ENCODE measurements around the gene KCNH2.

The KCNH2 gene

DNA sequence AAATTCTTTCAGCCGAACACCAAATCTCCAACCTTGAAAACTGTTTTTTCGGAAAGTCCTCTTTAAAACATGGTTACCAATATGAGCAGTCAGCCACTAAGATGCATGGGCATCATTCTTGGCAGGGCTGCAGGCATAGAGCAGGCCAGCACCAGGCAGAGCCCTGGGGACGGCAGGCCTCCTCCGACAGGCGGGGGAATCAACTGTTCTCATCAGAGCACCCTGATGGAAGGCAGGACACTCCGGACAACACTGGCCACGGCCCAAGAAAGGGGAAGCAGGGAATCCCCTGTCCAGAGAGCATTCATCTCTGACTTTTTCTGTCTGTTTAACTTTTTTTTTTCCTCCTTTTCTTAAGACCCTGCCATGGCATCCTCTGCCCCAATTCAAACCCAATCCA lies 11.3 kb upstream of the KCNH2 start:
- TF ChIP-seq, protein P1, sequence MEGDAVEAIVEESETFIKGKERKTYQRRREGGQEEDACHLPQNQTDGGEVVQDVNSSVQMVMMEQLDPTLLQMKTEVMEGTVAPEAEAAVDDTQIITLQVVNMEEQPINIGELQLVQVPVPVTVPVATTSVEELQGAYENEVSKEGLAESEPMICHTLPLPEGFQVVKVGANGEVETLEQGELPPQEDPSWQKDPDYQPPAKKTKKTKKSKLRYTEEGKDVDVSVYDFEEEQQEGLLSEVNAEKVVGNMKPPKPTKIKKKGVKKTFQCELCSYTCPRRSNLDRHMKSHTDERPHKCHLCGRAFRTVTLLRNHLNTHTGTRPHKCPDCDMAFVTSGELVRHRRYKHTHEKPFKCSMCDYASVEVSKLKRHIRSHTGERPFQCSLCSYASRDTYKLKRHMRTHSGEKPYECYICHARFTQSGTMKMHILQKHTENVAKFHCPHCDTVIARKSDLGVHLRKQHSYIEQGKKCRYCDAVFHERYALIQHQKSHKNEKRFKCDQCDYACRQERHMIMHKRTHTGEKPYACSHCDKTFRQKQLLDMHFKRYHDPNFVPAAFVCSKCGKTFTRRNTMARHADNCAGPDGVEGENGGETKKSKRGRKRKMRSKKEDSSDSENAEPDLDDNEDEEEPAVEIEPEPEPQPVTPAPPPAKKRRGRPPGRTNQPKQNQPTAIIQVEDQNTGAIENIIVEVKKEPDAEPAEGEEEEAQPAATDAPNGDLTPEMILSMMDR (IDR thresholded peaks at IDR 0.05) = no peak
- Mint-ChIP-seq H3K4me1 (peaks cover 57% of the 10 kb centered on the region), H3K4me3 (no peak overlapping the region), H3K9me3 (peaks cover 11% of the 10 kb centered on the region), H3K36me3 (ENCODE audit: low read depth) (no peaks in the 10 kb centered on the region), H3K27ac (no peak overlapping the region), H3K27me3 (ENCODE audit: low read depth, poor library complexity) (peaks cover 27% of the 10 kb centered on the region)
- DNase-seq = no peak

DNA sequence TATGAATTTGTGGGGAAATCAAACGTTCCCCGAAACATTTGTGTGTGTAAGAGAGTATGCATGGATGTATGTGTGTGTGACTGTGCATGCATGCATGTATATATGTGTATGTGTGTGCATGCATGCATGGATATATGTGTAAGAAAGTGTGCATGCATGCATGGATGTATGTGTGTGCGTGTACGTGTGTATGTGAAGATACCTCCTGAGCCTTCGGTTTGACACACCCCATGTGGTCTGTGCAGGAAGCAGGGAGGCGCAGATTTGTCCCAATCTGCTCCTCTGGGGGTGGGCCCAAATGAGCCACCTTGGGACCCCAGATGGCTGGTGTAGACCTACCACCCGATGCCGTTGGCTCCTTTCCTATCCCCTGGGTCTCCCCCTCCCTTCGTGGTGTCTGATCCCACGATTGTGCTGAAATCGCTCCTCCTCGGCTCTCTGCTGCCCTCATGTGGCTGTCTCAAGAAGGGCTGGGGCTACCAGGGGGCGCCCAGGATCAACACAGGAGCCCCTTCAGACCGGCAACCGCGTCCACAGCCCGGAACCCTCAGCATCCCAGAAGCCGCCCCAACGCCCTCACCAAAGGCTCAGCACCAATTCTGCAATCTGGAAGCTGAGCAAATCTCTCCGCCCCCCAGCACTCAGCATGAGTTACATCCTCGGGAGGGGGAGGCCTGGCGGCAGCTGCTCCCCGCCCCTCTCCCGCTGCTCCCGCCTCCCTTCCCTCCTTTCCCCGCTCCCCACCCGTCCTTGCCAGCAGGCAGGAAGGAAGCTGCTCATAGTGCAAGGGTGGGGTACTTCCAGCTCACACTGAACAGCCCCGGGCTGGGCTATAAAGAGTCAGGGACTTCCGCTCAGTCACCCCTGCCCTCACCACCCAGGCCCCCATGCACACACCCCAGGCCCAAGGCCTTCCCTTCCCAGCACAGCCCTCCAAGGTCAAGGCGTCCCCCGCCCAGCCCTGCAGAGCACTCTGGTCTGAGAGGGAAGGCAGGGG lies 10.4 kb upstream of the KCNH2 start:
- Mint-ChIP-seq H3K27me3 (ENCODE audit: low read depth, poor library complexity) (peaks cover 34% of the 10 kb centered on the region), H3K4me1 (peaks cover 49% of the 10 kb centered on the region), H3K4me3 (peak overlapping the region; percentile 70), H3K36me3 (ENCODE audit: low read depth) (no peaks in the 10 kb centered on the region), H3K27ac (peak overlapping the region; percentile 19), H3K9me3 (peaks cover 11% of the 10 kb centered on the region)
- TF ChIP-seq, protein P1 (IDR thresholded peaks at IDR 0.05) = peak; percentile 91
- DNase-seq = peak; percentile 91

DNA sequence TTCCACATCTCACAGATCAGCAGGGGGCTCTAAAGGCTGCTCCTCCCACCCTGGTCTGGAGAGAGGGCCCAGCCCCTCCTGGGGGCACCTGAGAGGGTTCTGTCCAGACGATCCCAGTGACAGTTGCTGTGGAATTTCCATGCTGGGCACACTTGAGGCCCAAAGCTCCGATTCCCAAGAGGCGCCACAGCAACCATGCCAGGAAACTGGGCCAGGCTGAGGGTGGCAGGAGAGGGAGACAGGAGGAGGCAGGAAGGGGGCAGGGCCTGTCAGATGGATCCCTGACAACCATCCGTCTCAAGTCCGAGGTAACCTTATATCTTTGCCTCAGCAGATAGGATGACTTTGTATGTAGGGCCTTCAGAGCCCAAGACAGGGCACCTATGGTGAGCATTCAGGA lies 8.4 kb upstream of the KCNH2 start:
- TF ChIP-seq, protein P1 (IDR thresholded peaks at IDR 0.05) = no peak
- H3K4me1 Mint-ChIP-seq = peaks cover 42% of the 10 kb centered on the region
- DNase-seq = no peak
- no peak overlapping the region for H3K27ac Mint-ChIP-seq
- H3K27me3 Mint-ChIP-seq (ENCODE audit: low read depth, poor library complexity) = peaks cover 46% of the 10 kb centered on the region
- no peaks in the 10 kb centered on the region for H3K36me3 Mint-ChIP-seq (ENCODE audit: low read depth)
- H3K4me3 Mint-ChIP-seq = no peak overlapping the region
- peaks cover 11% of the 10 kb centered on the region for H3K9me3 Mint-ChIP-seq

DNA sequence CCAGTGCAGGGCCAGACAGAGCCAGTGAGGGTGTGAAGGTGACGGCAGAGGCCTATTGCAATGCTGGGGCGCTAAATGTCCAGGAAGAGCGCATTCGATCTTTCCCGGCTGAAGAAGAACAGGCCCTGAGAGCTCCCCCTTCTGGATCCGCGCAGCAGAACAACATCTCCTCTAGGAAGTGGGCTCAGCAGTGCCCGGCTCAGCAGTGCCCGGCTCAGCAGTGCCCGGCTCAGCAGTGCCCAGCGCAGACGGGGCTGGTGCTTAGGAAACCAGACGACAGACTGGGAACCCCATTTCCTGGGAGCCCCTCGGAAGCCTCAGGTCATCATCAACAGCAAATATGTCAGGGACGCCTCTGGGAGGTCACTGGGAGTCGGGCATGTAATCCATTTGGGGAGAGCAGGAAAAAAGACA lies 8.0 kb upstream of the KCNH2 start:
- H3K27me3 Mint-ChIP-seq (ENCODE audit: low read depth, poor library complexity) = peaks cover 47% of the 10 kb centered on the region
- H3K4me1 Mint-ChIP-seq = peaks cover 46% of the 10 kb centered on the region
- no peak overlapping the region for H3K27ac Mint-ChIP-seq
- DNase-seq = peak; percentile 78
- TF ChIP-seq, protein P1 (IDR thresholded peaks at IDR 0.05) = peak; percentile 75
- H3K9me3 Mint-ChIP-seq = peaks cover 10% of the 10 kb centered on the region
- no peaks in the 10 kb centered on the region for H3K36me3 Mint-ChIP-seq (ENCODE audit: low read depth)
- H3K4me3 Mint-ChIP-seq = no peak overlapping the region

DNA sequence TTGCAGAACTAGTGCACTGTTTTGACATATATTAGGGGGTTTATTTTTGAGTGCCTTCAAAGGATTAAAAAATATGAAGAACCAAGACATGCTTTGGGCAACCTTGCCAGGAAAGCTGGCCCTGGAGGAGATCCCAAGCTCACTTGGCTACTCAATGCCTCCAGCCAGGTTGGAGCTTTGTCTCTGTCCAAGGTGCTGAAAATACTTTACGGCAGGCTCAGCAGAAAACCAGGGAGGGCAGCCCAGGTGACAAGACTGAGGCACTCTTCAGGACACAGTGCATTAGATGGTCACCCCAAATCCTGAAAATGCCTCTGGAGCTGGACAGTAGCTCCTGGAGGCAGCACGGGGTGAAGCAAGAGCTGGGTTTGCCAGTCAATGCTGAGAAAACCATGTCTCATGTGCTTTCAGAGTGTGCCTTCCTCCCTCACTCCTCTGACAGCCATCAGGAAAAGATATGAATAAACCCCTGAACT lies 5.8 kb upstream of the KCNH2 start:
- no peak overlapping the region for H3K4me3 Mint-ChIP-seq
- DNase-seq = peak; percentile 76
- TF ChIP-seq, protein P1 (IDR thresholded peaks at IDR 0.05) = no peak
- peaks cover 55% of the 10 kb centered on the region for H3K4me1 Mint-ChIP-seq
- H3K36me3 Mint-ChIP-seq (ENCODE audit: low read depth) = no peaks in the 10 kb centered on the region
- H3K9me3 Mint-ChIP-seq = no peaks in the 10 kb centered on the region
- H3K27ac Mint-ChIP-seq = no peak overlapping the region
- peaks cover 47% of the 10 kb centered on the region for H3K27me3 Mint-ChIP-seq (ENCODE audit: low read depth, poor library complexity)

All from nephron progenitor cell (in vitro differentiated cells).